Myocyte (in vitro differentiated cells): ENCODE results near the gene AQP12A. TPM values are rescaled to one million over a fixed set of nuclear protein-coding genes. Genes with fewer than 3 reads are reported as not detected.
A peak's percentile ranks its signal among the peaks of the same experiment; 100 is the strongest.
"Not testable (repeated sequence)": the region's sequence is repeated elsewhere in the genome, so short reads cannot be mapped to it uniquely, and the experiment has no call there.

ENCODE experiments used
- DNase-seq: peaks from one replicate; pipeline ENCODE4 v3.0.0-alpha.2; 2012; ENCODE audit warnings: low read depth
- total RNA-seq: library from RNA; depleted of rRNA; stranded (reverse); fragments of >200 nt; gene quantifications from 2 replicates; pipeline ENCODE4 v1.2.3, GENCODE V29; 2014

The AQP12A gene
- total RNA-seq, 1 donor from 2014 or later = not detected

DNA sequence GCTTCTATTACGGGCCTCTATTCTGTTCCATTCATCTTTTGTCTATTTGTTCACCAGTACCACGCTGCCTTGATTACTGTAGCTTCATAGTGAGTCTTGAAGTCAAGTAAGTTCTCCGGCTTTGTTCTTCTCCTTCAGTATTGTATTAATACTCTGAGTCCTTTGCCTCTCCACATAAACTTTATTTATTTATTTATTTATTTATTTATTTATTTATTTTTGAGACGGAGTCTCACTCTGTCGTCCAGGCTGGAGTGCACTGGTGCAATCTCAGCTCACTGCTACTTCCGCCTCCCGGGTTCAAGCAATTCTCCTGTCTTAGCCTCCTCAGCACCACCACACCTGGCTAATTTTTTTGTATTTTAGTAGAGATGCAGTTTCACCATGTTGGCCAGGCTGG is 31.8 kb upstream of the AQP12A start:
- DNase-seq = not testable (repeated sequence)

- no peak for DNase-seq
These were observed 29.0 kb upstream of the AQP12A start for GRCh38 chr2:240662681-240663080.

DNA sequence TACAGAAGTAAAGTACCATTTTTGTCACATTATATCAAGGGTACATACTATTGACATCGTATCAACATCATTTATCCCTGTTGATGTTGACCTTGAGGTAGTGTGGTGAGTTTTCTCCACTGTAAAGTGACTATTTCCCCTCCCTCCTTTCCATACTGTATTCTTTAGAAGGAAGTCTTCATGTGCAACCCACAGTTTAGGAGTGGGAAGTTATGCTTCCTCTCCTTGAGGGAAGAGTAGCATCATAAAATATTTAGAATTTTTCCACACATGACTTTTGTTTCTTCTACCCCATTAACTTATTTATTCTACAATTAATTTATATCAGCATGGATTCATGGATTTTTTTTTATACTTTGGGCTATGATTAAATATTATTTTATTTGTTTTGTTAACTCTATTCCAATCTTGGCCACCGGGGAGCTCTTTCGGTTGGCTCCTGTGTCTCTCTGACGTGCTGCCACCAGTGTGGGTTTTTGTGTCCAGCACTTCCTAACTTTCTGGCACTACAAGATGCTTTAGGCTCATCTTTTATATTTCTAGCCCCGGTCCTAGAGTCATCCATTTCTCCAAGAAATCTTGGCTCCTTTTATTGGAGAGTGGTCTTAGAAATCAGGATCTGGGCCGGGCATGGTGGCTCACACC is 28.0 kb upstream of the AQP12A start:
- DNase-seq = no peak

DNA sequence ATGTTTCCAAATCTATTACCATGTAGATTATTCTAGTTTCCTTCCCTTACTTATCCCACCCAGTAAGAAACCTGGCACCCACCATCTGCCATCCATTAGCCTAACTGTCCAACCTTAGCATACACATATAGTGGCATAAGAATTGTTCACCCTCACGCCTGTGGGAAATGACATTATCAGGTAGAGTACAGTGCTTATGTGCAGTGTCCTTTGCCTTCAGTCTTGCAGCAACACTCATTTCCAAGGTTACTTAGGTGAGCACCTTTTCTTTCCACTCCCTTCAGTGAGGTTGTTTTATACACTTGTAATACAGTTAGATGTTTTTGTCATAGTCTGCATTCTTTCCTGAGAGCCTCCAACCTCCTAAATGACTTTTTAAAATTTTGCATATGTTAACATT is 27.0 kb upstream of the AQP12A start:
- DNase-seq = no peak

- no peak for DNase-seq
These were observed 21.3 kb upstream of the AQP12A start for GRCh38 chr2:240670402-240670801.

GRCh38 chr2:240670950-240671349 is 20.7 kb upstream of the AQP12A start:
- no peak for DNase-seq

DNA sequence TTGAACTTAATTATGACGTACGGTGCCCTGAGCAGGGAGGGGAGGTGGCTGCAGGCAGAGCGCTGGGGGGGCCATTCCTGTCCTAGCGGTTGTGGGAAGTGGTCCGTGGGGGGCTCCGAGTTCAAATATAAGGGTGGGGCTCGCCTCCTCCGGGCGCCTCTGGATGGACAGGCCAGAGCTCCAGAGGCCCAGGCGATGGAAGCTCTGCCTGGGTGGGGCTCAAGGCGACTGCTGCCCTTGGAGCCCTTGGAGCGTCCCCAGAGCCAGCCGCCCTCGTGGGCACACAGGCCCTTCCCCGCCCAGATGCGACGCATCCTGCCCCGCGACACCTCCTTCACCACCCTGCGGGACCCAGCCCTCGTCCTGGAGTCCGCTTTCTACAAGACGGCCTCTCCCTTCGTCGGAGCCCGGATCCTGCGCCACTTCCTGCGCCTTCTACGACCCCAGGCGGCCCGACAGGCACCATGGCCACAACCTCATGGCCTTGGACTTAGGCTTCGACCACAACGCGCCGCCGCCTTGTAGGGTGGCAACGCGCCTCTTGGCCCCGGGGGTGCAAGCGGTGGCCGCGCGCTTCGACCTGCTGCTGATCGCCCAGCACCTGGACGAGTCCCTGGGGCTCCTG is 19.5 kb upstream of the AQP12A start:
- no peak for DNase-seq

GRCh38 chr2:240672701-240673190 is 18.9 kb upstream of the AQP12A start:
- DNase-seq = no peak

- peak; percentile 11 for DNase-seq
These were observed 17.0 kb upstream of the AQP12A start for GRCh38 chr2:240674461-240675184.

DNA sequence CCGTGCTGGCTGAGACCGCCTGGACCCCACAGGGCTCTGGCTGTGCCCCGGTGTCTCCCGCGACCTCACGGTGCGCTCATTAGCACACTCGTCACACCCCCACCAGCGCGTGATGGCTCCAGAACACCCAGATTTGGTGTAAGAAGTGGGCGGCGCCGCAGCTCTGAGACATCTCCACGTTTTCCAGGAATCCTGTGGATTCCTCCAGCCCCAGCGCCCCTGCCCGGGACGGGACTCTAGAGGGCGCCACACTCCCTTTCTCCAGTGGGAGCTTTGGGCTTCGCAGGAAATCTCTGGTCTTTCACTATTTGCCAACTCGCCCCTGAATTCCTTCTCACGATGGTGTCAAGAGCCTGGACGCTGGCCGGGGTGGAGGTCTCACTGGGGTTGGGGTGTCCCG is 16.3 kb upstream of the AQP12A start:
- not testable (repeated sequence) for DNase-seq

DNA sequence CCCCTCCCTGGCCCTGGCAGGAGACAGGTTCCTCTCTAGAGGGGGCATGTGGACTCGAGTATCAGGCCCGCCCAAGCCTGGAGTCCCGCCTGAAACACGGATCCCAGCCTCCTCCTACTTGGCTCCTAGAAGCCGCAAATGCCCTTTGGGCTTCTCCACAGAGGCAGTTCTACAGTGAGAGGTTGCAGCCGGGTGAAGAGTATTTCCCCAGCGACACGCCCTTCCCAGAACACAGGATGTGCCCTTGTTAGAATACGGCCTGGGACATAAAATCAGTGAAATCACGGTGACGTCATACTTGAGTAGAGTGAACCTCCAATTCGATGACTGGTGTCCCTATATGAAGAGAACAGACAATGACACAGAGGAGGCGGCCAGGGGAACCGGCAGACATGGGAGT is 13.6 kb upstream of the AQP12A start:
- DNase-seq = not testable (repeated sequence)

DNA sequence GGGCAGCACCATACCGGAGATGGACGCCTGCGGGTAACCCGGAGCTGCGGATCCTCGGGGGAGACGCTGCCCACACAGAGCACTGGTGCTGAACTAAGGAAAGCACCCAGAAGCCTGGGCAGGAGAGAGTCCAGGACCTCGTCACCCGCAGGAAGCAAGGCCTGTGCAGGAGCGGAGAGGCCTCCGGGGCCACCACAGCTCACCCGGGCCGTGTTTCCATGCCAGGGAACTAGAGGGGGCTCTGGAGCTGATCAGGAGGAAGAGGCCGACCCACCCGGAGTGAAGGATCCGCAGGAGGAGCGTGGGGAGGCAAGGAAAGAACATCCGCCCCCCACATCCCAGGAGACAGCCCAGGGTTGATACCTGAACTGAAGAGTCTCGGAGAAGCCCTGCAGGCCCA is 12.8 kb upstream of the AQP12A start:
- DNase-seq = not testable (repeated sequence)

DNA sequence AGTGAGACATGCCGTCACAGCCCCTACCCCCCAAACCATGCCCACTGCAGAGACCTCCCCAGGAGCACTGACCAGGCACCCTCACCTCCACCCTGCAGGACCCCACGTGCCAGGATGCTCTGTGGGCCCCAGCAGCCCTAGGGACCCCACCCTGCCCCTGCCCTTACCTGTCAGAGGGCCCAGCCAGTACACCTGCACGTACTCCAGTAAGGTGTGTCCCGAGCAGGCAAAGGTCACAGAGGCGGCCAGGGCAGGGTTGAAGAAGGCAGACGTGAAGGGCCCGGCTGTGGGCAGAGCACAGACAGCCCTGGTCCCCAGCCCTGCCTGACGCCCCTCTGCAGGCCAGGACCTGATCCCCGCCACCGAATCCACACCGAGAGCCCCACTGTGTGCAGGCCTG is 11.5 kb upstream of the AQP12A start:
- not testable (repeated sequence) for DNase-seq

DNA sequence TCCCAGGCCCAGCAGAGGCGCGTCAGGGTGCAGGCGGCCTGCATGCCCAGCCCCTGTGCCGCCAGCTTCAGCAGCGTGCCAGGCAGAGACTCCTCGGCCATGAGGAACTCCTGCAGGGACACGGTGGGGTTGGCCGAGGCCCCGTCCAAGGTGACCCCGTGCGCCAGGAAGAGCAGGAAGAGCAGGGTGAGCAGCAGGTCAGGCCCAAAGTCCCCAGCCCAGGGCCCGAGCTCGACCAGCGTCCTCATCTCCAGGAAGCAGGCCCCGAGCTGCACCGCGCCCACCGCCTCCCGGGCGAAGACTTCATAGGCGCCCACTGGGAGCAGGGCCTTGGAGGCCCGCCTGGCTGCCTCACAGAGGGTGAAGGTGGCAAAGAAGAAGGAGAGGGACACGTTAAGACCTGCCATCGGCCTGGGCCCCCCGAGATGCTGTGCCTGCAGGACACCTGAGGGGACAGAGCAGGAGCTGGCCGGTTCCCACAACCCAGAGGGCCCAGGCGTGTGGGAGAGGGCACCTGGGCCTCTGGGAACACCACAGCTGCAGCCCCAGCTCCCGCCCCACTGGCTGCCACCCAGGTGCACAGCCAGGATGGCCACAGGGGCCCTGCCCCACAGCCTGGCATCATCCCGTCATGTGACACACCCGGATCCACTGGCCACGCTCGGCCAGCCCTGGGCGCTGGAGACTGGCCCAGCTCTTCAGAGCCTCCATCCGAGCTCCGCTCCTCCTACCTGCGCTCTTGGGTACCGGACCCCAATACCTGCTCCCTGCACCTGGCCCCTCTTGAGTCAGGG is 9.0 kb upstream of the AQP12A start, which contains the start of gene AQP12B:
Gene AQP12B, minus strand, starts transcription at position 455 of the 794 bp plus-strand sequence. Its CDS starts 48 bp downstream, at position 407.
- DNase-seq = not testable (repeated sequence)

GRCh38 chr2:240683329-240683979 is 8.2 kb upstream of the AQP12A start:
- DNase-seq = not testable (repeated sequence)

GRCh38 chr2:240683980-240684728 is 7.5 kb upstream of the AQP12A start:
- DNase-seq = not testable (repeated sequence)

GRCh38 chr2:240685771-240686371 is 5.8 kb upstream of the AQP12A start:
- DNase-seq = no peak

DNA sequence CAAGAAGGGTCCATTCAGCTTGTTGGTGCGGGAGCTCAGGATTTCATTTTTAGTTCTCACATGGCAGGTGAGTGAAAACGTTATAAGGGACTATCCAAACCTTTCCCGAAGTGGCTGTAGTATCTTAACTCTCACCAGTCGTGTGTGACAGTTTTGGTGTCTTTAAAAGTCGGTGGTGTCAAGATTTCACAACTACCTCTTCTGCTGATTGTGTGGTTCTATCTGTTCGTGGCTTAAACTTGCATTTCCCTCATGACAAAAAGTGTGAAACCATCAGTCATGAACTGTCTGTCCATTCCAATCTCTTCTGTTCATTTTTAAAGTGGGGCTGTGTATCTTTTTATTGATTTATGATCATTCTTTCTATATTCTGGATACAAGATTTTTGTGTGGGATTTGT is 5.2 kb upstream of the AQP12A start:
- no peak for DNase-seq

DNA sequence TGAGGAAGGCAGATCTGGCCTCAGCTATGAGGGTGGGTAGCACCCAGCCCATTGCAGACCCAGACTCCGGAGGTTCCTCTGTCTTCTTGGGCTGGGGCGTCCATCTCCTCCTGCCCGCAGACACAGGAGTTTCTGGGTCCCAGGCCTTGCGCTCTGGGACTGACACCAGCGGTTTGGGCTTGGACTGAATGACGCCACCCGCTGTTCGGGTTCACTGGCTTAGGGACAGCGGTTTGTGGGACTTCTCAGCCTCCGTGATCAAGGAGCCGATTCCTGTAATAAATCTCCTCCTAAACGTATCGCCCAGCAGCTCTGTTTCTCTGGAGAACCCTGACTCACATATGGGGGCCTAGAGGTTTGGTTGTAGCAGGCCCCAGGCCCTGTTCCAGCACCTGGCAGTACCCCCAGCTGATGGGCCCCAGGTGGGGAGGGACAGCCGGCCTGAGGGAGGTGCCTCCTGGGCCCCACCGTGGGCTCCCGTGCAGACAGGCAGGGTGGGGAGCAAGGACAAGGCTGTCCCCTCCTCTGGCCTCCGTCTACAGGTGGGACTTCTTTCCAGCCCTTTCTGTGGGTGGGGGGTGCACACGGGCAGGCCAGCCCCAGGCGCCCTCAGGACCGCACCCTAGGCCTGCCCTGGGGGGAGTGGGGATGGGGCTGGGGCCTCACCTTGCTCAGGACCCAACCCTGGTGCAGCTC is 4.5 kb upstream of the AQP12A start:
- no peak for DNase-seq
